Activated gamma-delta T cell (primary cell): Measurements from ENCODE around the gene AUTS2.

Experiments used
- DNase-seq: peaks from one replicate; lab custom pipeline; 2025; lab: John Stamatoyannopoulos, UW

The AUTS2 gene

GRCh38 chr7:69624435-69625230, 26.4 kb downstream of the AUTS2 start:
- no peak for DNase-seq

- DNase-seq = no peak
Measured at GRCh38 chr7:69625238-69625637, 27.0 kb downstream of the AUTS2 start.

GRCh38 chr7:69625798-69626197, 27.5 kb downstream of the AUTS2 start:
- DNase-seq = no peak

- no peak for DNase-seq
Measured at GRCh38 chr7:69630292-69630691, 32.0 kb downstream of the AUTS2 start.

GRCh38 chr7:69631131-69631530, 32.9 kb downstream of the AUTS2 start:
- DNase-seq = no peak

GRCh38 chr7:69632280-69632679, 34.0 kb downstream of the AUTS2 start:
- DNase-seq = no peak

- no peak for DNase-seq
Measured at GRCh38 chr7:69633122-69633831, 35.0 kb downstream of the AUTS2 start.

- no peak for DNase-seq
Measured at GRCh38 chr7:69635555-69636185, 37.4 kb downstream of the AUTS2 start.

GRCh38 chr7:69638674-69639073, 40.4 kb downstream of the AUTS2 start:
- DNase-seq = no peak

- DNase-seq = no peak
Measured at GRCh38 chr7:69640216-69640615, 41.9 kb downstream of the AUTS2 start.

- no peak for DNase-seq
Measured at GRCh38 chr7:69640925-69641594, 42.8 kb downstream of the AUTS2 start.

GRCh38 chr7:69643265-69643664, 45.0 kb downstream of the AUTS2 start:
- no peak for DNase-seq

GRCh38 chr7:69643708-69644445, 45.6 kb downstream of the AUTS2 start:
- no peak for DNase-seq

- DNase-seq = no peak
Measured at GRCh38 chr7:69645683-69646082, 47.4 kb downstream of the AUTS2 start.

GRCh38 chr7:69651101-69651590, 52.9 kb downstream of the AUTS2 start:
- no peak for DNase-seq

GRCh38 chr7:69652947-69653701, 54.8 kb downstream of the AUTS2 start:
- no peak for DNase-seq

- DNase-seq = no peak
Measured at GRCh38 chr7:69653806-69654205, 55.5 kb downstream of the AUTS2 start.

- DNase-seq = no peak
Measured at GRCh38 chr7:69654381-69654780, 56.1 kb downstream of the AUTS2 start.

GRCh38 chr7:69654849-69655707, 56.8 kb downstream of the AUTS2 start:
- no peak for DNase-seq

- DNase-seq = no peak
Measured at GRCh38 chr7:69656077-69656476, 57.8 kb downstream of the AUTS2 start.
